HuH-7.5 (cell line): ENCODE data around the gene SYNRG.

Source experiments
- DNase-seq: peaks from one replicate; pipeline ENCODE4 v3.0.0; 2011; ENCODE audit warnings: low spot score

Gene SYNRG

GRCh38 chr17:37470181-37470580 lies 139.0 kb downstream of the SYNRG start:
- no peak for DNase-seq

GRCh38 chr17:37466471-37466870 lies 142.7 kb downstream of the SYNRG start:
- DNase-seq = no peak

GRCh38 chr17:37465069-37465616 lies 144.1 kb downstream of the SYNRG start:
- no peak for DNase-seq
